Posterior vena cava (tissue), 2 donors: ENCODE measurements around the gene MED29. TPM values are rescaled to one million over a fixed set of nuclear protein-coding genes. Genes with fewer than 3 reads are reported as not detected.

Experiments used
- DNase-seq: peaks from one replicate; pipeline ENCODE4 v3.0.0-alpha.2; 2020; ENCODE audit warnings: low spot score
- intact Hi-C, 2 donors: fragments of 100-400 bp; cut with DNase I; formaldehyde crosslinking; loops; one replicate each; pipeline versions ENCODE4 v1.14.1 to v1.14.2; 2022 to 2023
- microRNA-seq, 2 donors: library from miRNA; unstranded; fragments of <30 nt; microRNA quantifications; one replicate each; pipeline ENCODE4 v1.2.0, GENCODE V29; 2020 to 2021; ENCODE audit warnings: borderline microRNAs expressed in 2 of 2
- total RNA-seq, 2 donors: library from RNA; stranded (reverse); fragmentation: NEBNext Ultra II Directional; extraction: Animal tissue kit (Norgen Biotek cat#: 25700); gene quantifications; one replicate each; pipeline ENCODE4 v1.2.1, GENCODE V29; 2021
- donor health status: DM: yes; HTN: yes; CAD: no.
- donor health status: DM: yes; HTN: yes; CAD: no.

Gene MED29
- total RNA-seq, 2 donors from 2014 or later = 32.7 to 33.3 TPM

DNA sequence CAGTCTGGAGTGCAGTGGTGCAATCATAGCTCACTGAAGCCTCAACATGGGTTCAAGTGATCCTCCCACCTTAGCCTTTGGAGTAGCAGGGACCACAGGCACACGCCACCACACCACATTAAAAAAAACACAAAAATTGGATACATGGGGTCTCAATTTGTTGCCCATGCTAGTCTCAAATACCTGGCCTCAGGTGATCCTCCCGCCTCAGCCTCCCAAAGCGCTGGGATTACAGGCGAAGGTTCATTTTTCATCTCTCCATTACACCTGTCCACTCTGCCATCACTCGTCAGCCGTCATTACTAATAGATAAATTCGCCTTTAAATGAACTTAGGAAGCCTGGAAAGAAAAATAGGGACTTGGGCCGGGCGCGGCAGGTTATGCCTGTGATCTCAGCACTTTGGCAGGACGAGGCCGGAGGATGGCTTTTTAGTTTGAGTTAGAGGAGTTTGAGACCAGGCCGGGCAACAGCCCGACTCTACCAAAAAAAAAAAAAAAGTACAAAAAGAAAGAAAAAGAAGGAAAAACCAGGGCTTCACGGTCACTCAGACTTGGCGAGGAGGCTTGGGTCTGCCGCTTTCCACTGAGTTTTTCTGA is 53.5 kb downstream of the MED29 start:
- DNase-seq = no peak
- intact Hi-C loops = loop anchor here in 1 of 2 donors (5.0 kb wide), 1 partner anchor 88 kb away; the partner anchor contains the start of gene EID2B

DNA sequence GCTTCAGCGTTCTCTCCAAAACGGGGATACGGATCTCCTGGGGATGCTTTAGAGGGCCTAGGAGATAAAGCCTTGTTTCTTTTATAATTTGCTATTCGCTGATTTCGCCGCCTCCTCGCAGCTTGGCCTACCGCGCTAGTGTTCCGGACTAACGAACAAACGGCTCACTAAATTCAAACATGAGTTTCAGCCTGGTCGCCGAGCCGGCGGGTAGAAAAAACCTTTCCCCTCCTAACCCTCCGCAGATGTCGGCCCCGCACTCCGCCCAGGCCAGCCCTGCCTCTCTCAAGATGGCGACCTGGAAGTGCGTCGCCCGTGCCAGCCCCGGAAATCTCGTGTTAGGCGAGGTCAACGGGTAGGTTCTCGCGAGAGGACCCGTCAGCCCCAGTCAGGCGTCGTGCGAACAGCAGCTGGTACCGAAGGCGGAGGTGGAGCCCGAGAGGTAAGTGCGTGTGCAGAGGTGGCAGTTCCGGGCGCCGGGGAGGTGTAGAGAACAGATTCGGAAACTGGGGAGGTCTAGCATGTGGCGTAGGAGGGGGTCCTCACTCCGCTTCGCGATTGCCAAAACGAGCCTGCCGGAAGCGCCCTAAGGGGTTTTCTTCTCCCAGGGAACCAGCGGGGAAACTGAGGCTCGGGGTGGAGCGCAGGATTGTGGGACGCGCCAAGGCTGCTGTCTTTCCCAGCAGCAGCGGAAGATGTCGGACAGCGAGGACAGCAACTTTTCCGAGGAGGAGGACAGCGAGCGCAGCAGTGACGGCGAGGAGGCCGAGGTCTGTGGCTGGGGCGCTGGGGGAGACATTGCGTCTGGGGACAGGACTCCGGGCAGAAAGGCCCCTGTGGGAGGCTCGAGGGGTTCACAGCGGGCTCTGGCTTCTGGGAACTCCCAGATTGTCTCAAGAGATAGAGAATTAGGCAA is 54.3 kb downstream of the MED29 start, which contains the start of gene SUPT5H:
Gene SUPT5H (plus strand): TSS at position 387 of the 916 bp plus-strand sequence. CDS start 309 bp downstream, at position 696.
- intact Hi-C loops = loop anchor here in 1 of 2 donors (5.0 kb wide), 1 partner anchor 87 kb away; the partner anchor contains the start of gene EID2B
- DNase-seq = peak; percentile 99

DNA sequence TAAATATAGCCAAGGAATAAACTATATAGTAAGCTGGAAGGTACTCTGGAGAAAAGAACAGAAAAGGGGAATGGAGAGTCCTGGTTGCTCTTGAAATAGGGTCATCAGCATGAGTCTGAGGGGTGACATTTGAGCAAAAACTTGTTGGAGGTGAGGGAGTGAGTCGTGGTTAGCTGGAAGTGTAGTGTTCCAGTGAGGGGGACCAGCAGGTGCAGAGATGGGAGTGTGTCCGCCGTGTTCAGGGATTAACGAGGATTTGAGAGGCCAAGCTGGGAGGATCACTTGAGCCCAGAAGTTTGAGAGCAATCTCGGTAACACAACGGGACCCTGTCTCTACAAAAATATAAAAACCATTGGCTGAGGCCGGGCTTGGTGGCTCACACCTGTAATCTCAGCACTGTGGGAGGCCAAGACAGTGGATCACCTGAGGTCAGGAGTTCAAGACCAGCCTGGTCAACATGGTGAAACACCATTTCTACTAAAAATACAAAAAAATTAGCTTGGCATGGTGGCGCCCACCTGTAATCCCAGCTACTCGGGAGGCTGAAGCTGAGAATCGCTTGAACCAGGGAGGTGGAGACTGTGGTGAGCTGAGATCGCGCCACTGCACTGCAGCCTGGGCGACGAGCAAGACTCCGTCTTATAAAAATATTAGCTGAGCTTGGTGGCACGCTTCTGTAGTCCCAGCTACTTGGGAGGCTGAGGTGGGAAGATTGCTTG is 55.3 kb downstream of the MED29 start:
- no peak for DNase-seq
- intact Hi-C loops = loop anchor here in 1 of 2 donors (5.0 kb wide), 1 partner anchor 86 kb away; the partner anchor contains the start of gene EID2B

DNA sequence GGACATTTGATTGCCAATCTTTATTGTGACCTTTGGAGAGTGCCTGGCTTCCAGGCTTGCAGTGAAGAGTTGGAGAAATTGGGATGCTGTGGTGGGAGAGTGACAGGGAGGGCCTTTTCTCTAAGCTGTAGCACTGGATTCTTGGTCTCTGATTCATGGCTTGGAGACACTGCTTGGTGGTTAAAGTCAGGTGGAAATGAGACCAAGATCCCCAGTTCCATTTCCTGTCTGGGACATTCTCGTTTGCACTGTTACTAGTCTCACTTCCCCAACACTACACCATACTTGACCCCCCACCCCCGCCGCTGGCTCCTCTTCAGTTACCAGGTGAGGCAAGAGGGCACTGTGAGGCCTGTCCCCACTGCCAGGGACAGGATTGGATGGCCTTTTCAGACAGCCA is 57.1 kb downstream of the MED29 start:
- intact Hi-C loops = loop anchor here in 1 of 2 donors (5.0 kb wide), 1 partner anchor 84 kb away; the partner anchor contains the start of gene EID2B
- no peak for DNase-seq

DNA sequence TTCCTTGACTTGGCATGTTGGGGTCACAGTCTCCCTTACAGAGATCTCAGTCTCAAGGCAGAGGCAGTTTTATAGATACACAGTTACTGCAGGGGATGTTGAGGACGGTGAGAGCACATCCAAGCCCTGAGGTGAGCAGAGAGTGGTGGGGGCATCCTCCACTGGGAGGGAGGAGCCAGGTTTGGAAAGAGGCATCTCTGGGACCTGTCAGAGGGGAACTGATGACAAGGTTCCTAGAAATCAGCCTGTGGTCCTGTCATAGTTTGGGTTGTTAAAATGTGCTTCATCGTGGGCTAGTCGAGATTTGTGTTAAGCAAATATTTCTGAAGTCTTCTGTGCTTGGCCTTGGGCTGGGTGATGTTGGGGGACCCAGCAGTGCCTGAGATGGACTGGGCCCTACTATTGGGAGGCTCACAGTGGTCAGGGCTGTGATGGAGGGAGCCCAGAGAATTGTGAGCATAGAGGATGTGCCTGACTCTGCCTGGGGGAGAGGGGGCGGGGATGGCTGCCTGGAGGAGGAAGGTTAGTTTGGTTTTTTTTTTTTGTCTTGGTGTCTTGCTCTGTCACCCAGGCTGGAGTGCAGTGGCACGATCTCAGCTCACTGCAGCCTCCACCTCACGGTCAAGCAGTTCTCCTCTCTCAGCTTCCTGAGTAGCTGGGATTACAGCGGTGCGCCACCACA is 58.1 kb downstream of the MED29 start:
- intact Hi-C loops = loop anchor here in 1 of 2 donors (5.0 kb wide), 1 partner anchor 83 kb away; the partner anchor contains the start of gene EID2B
- no peak for DNase-seq

Small RNA genes lying within 50 kb of the gene (microRNA-seq; reads per million reads assigned to microRNA genes)
- 0 reads per million in 2 donors for gene MIR4530

Other genes starting within 250 kb of the MED29 start
- not detected for gene NCCRP1, start 194.4 kb upstream of the MED29 start, total RNA-seq
- gene SYCN, start 187.1 kb upstream of the MED29 start, total RNA-seq = not detected
- gene IFNL3, start 146.4 kb upstream of the MED29 start, total RNA-seq = not detected
- not detected for gene IFNL4, start 142.5 kb upstream of the MED29 start, total RNA-seq
- gene IFNL2, start 123.0 kb upstream of the MED29 start, total RNA-seq = not detected
- gene IFNL1, start 95.0 kb upstream of the MED29 start, total RNA-seq = not detected
- under 1 TPM; 0.29 to 0.32 TPM for gene LRFN1, start 70.5 kb upstream of the MED29 start, total RNA-seq
- gene GMFG, start 55.3 kb upstream of the MED29 start, total RNA-seq = 10 to 100 TPM; 35.0 to 48.4 TPM
- 100 to 1,000 TPM in 1 of 2 donors, 10 to 100 TPM in 1; 74.5 to 119 TPM for gene SAMD4B, start 49.0 kb upstream of the MED29 start, total RNA-seq
- gene PAF1, start 272 bp upstream of the MED29 start, total RNA-seq = 10 to 100 TPM; 26.0 to 28.5 TPM
- 100 to 1,000 TPM; 258 to 509 TPM for gene ZFP36, start 15.5 kb downstream of the MED29 start, total RNA-seq
- gene PLEKHG2, start 21.3 kb downstream of the MED29 start, total RNA-seq = 10 to 100 TPM; 38.1 to 48.6 TPM
- gene RPS16, start 44.6 kb downstream of the MED29 start, total RNA-seq = 1,000 to 10,000 TPM; 1,159 to 1,295 TPM
- gene SUPT5H, start 54.2 kb downstream of the MED29 start, total RNA-seq = 10 to 100 TPM; 67.0 to 74.9 TPM
- gene TIMM50, start 89.5 kb downstream of the MED29 start, total RNA-seq = 10 to 100 TPM; 44.5 to 45.5 TPM
- gene DLL3, start 107.6 kb downstream of the MED29 start, total RNA-seq = not detected
- not detected for gene SELENOV, start 123.8 kb downstream of the MED29 start, total RNA-seq
- 1 to 10 TPM; 2.4 to 2.9 TPM for gene EID2B, start 141.5 kb downstream of the MED29 start, total RNA-seq
- 10 to 100 TPM; 12.9 to 13.0 TPM for gene EID2, start 148.8 kb downstream of the MED29 start, total RNA-seq
- not detected for gene LGALS13, start 211.1 kb downstream of the MED29 start, total RNA-seq